Esophagus squamous epithelium (tissue), 5 donors: ENCODE results near the gene BEST4. TPM values are rescaled to one million over a fixed set of nuclear protein-coding genes. Genes with fewer than 3 reads are reported as not detected.
A peak's percentile ranks its signal among the peaks of the same experiment; 100 is the strongest.
"Not testable (repeated sequence)": the region's sequence is repeated elsewhere in the genome, so short reads cannot be mapped to it uniquely, and the experiment has no call there.

Source experiments
- DNase-seq: peaks from one replicate; lab custom pipeline; 2025; lab: John Stamatoyannopoulos, UW
- H3K27ac ChIP-seq, 4 donors: fragments of 200-600 bp; sonication (generic); one replicate each; pipeline ENCODE4 v1.5.1; 2016 to 2019; ENCODE audit warnings: mild to moderate bottlenecking in 1 of 4
- H3K27me3 ChIP-seq, 4 donors: fragments of 200-600 bp; sonication (generic); 1 replicate in 3 of 4; 2 replicates in 1 of 4; pipeline versions ENCODE4 v1.5.1 to v1.6.0; 2017 to 2021; ENCODE audit warnings: antibody characterized with exemption in 1 of 4
- H3K36me3 ChIP-seq, 3 donors: fragments of 200-600 bp; sonication (generic); one replicate each; pipeline ENCODE4 v1.5.1; 2016 to 2019
- H3K4me1 ChIP-seq, 3 donors: fragments of 200-600 bp; sonication (generic); one replicate each; pipeline ENCODE4 v1.5.1; 2017 to 2019
- H3K4me3 ChIP-seq, 4 donors: fragments of 200-600 bp; sonication (generic); 1 replicate in 3 of 4; 2 replicates in 1 of 4; pipeline ENCODE4 v1.5.1; 2016 to 2019; ENCODE audit warnings: mild to moderate bottlenecking in 2 of 4, moderate library complexity in 1 of 4
- H3K9me3 ChIP-seq, 3 donors: fragments of 200-600 bp; sonication (generic); one replicate each; pipeline ENCODE4 v1.5.1; 2016 to 2019
- POLR2A ChIP-seq, 4 donors: fragments of 450-650 bp; IDR thresholded peaks; one replicate each; pipeline ENCODE4 v1.6.1; 2017; ENCODE audit warnings: antibody characterized with exemption in 4 of 4, mild to moderate bottlenecking in 4 of 4, moderate library complexity in 3 of 4
- WGBS, 2 donors: methylation state at CpG; one replicate each; pipeline ENCODE4 v1.1.5; 2018; 5-methylcytosine and 5-hydroxymethylcytosine counted together
- intact Hi-C: fragments of 100-400 bp; cut with DNase I; formaldehyde crosslinking; loops from one replicate; pipeline ENCODE4 v1.15.0; 2022
- small RNA-seq, 4 donors: library from RNA; depleted of rRNA; stranded (forward); fragments of <200 nt; gene quantifications; one replicate each; pipeline ENCODE3, GENCODE V24; 2016
- total RNA-seq, 4 donors: library from RNA; depleted of rRNA; stranded (reverse); fragments of >200 nt; gene quantifications; one replicate each; pipeline ENCODE4 v1.1.0, GENCODE V29; 2016
- TF ChIP-seq, protein P1 (sequence below), 6 experiments: fragments of 450-650 bp in 4 of 6; fragments of 200-600 bp in 2 of 6; sonication (generic) in 2 of 6; IDR thresholded peaks; one replicate each; pipeline ENCODE4 v1.5.1; 2016 to 2019; ENCODE audit warnings: antibody characterized with exemption in 6 of 6, mild to moderate bottlenecking in 4 of 6, moderate library complexity in 4 of 6
- donor health status: DM: yes; HTN: yes; CAD: no.

The BEST4 gene
- total RNA-seq, 4 donors from 2014 or later, result 0.26 TPM; not detected in 3

DNA sequence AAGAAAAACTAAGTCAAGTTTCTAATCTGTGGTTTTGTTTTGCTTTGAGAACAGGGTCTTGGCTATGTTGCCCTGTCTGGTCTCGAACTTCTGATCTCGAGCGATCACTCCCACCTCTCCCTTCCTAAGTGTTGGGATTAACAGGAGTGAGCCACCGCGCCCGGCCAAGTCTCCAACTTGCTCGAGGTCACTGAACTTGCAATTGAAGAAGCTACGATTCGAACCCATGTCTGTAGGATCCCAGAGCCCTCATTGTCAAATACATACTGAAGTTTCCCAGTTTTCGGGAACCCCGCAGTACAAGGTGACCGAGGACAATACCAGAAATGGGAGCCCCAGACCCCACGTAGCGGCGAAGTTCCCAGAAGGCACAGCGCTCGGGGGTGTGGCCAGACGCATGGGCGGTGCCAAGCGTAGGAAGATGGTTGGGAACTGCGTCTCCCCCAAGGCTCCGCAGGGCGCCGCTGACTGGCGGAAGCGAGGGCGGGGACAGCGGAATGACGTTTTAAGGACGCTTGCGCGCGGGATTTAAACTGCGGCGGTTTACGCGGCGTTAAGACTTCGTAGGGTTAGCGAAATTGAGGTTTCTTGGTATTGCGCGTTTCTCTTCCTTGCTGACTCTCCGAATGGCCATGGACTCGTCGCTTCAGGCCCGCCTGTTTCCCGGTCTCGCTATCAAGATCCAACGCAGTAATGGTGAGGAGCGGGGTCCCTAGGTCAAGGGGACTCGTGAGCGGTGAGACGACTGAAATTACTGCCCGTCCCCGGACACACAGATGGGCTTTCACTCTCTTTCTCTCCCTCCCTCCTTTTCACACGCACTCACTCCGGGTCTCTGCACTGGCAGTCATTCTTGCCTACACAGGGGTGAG, 48.4 kb downstream of the BEST4 start, which contains the start of gene KIF2C:
Gene KIF2C (plus strand): TSS at position 531 of the 872 bp plus-strand sequence. CDS start 96 bp downstream, at position 627.
- no peaks in the 10 kb centered on the region for H3K27me3 ChIP-seq
- peak within 1 kb of the TSS; percentile 91 to 95 (median 92) for H3K27ac ChIP-seq
- H3K4me1 ChIP-seq, result peaks cover 7 to 14% (median 8%) of the 10 kb centered on the region in 3 donors
- peak within 1 kb of the TSS; percentile 46 to 75 (median 60) for H3K4me3 ChIP-seq
- H3K36me3 ChIP-seq, result no peaks in the 10 kb centered on the region
- no peaks in the 10 kb centered on the region for H3K9me3 ChIP-seq
- TF ChIP-seq, protein P1, sequence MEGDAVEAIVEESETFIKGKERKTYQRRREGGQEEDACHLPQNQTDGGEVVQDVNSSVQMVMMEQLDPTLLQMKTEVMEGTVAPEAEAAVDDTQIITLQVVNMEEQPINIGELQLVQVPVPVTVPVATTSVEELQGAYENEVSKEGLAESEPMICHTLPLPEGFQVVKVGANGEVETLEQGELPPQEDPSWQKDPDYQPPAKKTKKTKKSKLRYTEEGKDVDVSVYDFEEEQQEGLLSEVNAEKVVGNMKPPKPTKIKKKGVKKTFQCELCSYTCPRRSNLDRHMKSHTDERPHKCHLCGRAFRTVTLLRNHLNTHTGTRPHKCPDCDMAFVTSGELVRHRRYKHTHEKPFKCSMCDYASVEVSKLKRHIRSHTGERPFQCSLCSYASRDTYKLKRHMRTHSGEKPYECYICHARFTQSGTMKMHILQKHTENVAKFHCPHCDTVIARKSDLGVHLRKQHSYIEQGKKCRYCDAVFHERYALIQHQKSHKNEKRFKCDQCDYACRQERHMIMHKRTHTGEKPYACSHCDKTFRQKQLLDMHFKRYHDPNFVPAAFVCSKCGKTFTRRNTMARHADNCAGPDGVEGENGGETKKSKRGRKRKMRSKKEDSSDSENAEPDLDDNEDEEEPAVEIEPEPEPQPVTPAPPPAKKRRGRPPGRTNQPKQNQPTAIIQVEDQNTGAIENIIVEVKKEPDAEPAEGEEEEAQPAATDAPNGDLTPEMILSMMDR (IDR thresholded peaks at IDR 0.05), result peak in 2 of 6 experiments; percentile 18 to 44
- peak in 3 of 4 donors; percentile 31 to 71 (median 37) for TF ChIP-seq POLR2A (IDR thresholded peaks at IDR 0.05)
- WGBS, 2 donors, result 0 to 1% methylated on average over 13 to 40 of the region's 57 CpGs
- DNase-seq, result peak; percentile 71
- intact Hi-C loops, result no loop called here

DNA sequence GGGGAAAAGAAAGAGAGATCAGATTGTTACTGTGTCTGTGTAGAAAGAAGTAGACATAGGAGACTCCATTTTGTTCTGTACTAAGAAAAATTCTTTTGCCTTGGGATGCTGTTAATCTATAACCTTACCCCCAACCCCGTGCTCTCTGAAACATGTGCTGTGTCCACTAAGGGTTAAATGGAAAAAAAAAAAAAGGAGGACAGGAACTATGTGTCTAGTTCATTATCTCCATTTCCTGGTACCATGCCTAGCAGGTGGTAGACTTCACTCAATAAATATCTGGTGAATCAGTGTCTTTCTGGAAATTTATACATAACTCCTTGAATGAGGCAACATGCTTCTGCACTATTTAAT, 49.0 kb downstream of the BEST4 start:
- Histone ChIP-seq H3K4me1 (peaks cover 7 to 14% (median 8%) of the 10 kb centered on the region in 3 donors), H3K4me3 (peak overlapping the region; percentile 46 to 75 (median 60)), H3K27ac (peak overlapping the region; percentile 91 to 95 (median 92))
- H3K27me3 ChIP-seq, DNase-seq, intact Hi-C loops, H3K9me3 ChIP-seq, H3K36me3 ChIP-seq: not testable (repeated sequence)
- WGBS, 2 donors, result 79 to 100% methylated on average over 1 of the region's 1 CpG

DNA sequence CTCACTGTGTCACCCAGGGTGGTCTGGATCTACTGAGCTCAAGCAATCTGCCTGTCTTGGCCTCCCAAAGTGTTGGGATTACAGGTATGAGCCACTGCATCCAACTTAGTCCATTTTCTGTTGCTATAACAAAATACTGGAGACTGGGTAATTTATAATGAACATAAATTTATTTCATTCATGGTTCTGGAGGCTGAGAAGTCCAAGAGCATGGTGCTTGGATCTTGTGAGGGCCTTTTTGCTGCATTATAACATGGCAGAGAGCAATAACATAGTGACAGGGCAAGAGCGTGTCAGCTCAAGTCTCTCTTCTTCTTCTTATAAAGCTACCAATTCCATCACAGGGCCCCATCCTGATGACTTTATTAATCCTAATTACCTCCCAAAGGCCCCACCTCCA, 52.0 kb downstream of the BEST4 start:
- 100% methylated on average over 1 of the region's 1 CpG for WGBS, 2 donors
- Histone ChIP-seq H3K27ac (no peak overlapping the region), H3K4me1 (peaks cover 7 to 27% (median 11%) of the 10 kb centered on the region in 3 donors), H3K27me3 (no peaks in the 10 kb centered on the region), H3K9me3 (no peaks in the 10 kb centered on the region), H3K36me3 (no peaks in the 10 kb centered on the region), H3K4me3 (no peak overlapping the region)
- intact Hi-C loops, result no loop called here
- TF ChIP-seq POLR2A (IDR thresholded peaks at IDR 0.05), result no peak
- TF ChIP-seq, protein P1 (IDR thresholded peaks at IDR 0.05), result no peak
- DNase-seq, result no peak

DNA sequence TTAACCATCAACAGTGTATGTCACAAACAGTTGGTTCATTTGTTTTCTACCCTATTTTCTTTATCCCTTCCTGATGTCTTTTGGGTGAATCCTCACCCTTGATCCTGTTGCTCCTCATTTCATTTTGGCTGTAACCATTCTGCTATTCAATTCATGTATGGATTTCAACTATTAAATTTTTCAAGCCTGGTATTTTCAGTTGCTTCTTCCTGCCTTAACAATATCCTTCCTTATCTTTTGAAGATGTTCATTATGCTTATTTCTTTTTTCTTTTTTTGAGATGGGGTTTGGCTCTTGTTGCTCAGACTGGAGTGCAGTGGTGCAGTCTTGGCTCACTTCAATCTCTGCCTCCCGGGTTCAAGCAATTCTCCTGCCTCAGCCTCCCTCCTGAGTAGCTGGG, 54.2 kb downstream of the BEST4 start:
- no peaks in the 10 kb centered on the region for H3K36me3 ChIP-seq
- no peak for DNase-seq
- H3K4me3 ChIP-seq, result no peak overlapping the region
- H3K9me3 ChIP-seq, result no peaks in the 10 kb centered on the region
- TF ChIP-seq, protein P1 (IDR thresholded peaks at IDR 0.05), result no peak
- TF ChIP-seq POLR2A (IDR thresholded peaks at IDR 0.05), result no peak
- H3K27ac ChIP-seq, result peak overlapping the region in 2 of 4 donors; percentile 31 to 42
- WGBS, 2 donors, result 89% methylated on average over 1 of the region's 1 CpG
- intact Hi-C loops, result loop anchor here (5.0 kb wide), 1 partner anchor 44 kb away; the partner anchor contains the start of gene RPS8
- no peaks in the 10 kb centered on the region for H3K27me3 ChIP-seq
- peaks cover 0 to 34% (median 11%) of the 10 kb centered on the region in 3 donors for H3K4me1 ChIP-seq

Small RNA genes within 50 kb of the gene (small RNA-seq; reads per million reads assigned to genes)
- gene SNORD38A (323 to 465 (median 434) reads per million in 4 donors), gene SNORD38B (0 reads per million in 4 donors), gene SNORD46 (2,680 to 4,637 (median 3,348) reads per million in 4 donors), gene SNORD55 (0 reads per million in 4 donors)

Other genes starting within 250 kb of the BEST4 start
- gene TMEM53, start 113.7 kb downstream of the BEST4 start, total RNA-seq, result 1 to 10 TPM; 3.2 to 5.8 (median 4.0) TPM
- 1 to 10 TPM in 1 of 4 donors, not detected in 3; 1.3 TPM for gene ARMH1, start 113.5 kb downstream of the BEST4 start, total RNA-seq
- not detected for gene RNU5D-1, start 57.0 kb downstream of the BEST4 start, total RNA-seq
- gene KIF2C, start 48.3 kb downstream of the BEST4 start, total RNA-seq, result 10 to 100 TPM in 2 of 4 donors, 1 to 10 TPM in 2; 4.8 to 17.9 (median 9.4) TPM
- 1,000 to 10,000 TPM; 1,915 to 3,855 (median 2,689) TPM for gene RPS8, start 12.6 kb downstream of the BEST4 start, total RNA-seq
- 10 to 100 TPM; 10.3 to 36.2 (median 30.7) TPM for gene PLK3, start 12.2 kb upstream of the BEST4 start, total RNA-seq
- not detected for gene DYNLT4, start 19.2 kb upstream of the BEST4 start, total RNA-seq
- 1 to 10 TPM in 3 of 4 donors, under 1 TPM in 1; 0.68 to 5.3 (median 4.1) TPM for gene BTBD19, start 20.4 kb upstream of the BEST4 start, total RNA-seq
- under 1 TPM in 2 of 4 donors, not detected in 2; 0.09 to 0.19 TPM for gene PTCH2, start 55.1 kb upstream of the BEST4 start, total RNA-seq
- 10 to 100 TPM; 10.7 to 24.3 (median 23.5) TPM for gene EIF2B3, start 198.4 kb upstream of the BEST4 start, total RNA-seq
- 10 to 100 TPM; 25.3 to 42.2 (median 28.2) TPM for gene HECTD3, start 223.2 kb upstream of the BEST4 start, total RNA-seq
- 10 to 100 TPM; 26.8 to 57.8 (median 36.7) TPM for gene UROD, start 224.1 kb upstream of the BEST4 start, total RNA-seq